ENCODE results near the gene KCNMA1.

GRCh38 chr10:77259171-77259874, 378.3 kb downstream of the KCNMA1 start:
- no peak for TF ChIP-seq POLR2A (IDR thresholded peaks at IDR 0.05)
- TF ChIP-seq CTCF (IDR thresholded peaks at IDR 0.05): no peak
